Activated gamma-delta T cell (primary cell): ENCODE measurements around the gene PPP1R1C.

Experiments
- DNase-seq: peaks from one replicate; lab custom pipeline; 2025; lab: John Stamatoyannopoulos, UW

The PPP1R1C gene

DNA sequence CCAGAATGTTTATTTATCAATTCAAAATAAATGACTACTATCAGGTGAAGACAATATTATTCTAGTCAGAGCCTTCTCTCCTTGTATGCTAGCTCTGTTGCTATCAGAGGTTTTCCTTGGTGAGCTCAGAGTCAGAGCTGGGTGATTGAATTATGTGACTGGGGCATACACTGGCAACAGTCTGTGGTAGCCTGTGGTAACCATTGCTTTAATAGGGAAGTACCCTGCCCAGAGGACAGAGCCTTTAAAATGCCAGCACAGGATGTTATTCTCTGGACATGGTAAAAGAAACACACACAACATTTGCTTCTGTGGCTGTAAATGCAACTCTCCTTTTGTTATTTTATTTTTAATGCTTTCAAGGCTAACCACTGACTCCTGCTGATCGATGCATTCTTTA, 124.7 kb downstream of the PPP1R1C start:
- DNase-seq = no peak

DNA sequence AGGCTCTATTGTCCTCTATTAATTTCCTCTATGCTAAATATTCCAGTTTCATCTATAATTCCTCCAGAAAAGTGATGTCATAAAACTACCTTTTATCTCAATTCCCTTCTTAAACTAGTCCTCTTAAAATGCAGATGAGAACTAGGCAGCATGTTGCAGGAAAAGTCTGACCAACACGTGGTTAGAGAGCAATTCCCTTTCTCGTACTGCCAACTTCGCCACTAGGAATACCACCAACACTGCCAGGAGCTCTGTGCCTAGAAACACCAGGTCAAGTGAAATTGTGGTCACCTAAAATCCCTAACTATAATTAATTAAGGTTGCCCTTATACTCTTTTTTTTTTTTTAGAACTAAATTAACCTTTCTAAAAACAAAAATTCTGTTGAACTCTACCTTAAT, 127.7 kb downstream of the PPP1R1C start:
- DNase-seq = no peak

DNA sequence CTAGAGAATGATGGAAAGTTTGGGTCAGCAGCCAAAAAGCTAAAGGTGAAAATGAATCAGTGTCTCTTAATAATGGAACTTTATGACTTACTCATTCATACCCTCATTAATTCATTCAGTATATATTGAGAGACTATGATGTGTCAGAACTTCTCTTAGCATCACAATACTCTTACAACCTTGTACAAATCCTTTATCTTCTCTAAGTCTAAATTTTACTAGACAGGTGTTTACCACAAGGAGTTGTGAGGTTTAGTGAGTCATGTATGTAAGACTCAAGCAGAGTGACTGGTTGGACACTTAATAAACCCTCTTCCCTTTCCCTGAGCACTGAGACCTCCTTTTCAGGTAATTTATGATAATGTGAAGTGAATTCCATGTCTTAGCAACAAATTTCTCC, 129.6 kb downstream of the PPP1R1C start:
- no peak for DNase-seq

DNA sequence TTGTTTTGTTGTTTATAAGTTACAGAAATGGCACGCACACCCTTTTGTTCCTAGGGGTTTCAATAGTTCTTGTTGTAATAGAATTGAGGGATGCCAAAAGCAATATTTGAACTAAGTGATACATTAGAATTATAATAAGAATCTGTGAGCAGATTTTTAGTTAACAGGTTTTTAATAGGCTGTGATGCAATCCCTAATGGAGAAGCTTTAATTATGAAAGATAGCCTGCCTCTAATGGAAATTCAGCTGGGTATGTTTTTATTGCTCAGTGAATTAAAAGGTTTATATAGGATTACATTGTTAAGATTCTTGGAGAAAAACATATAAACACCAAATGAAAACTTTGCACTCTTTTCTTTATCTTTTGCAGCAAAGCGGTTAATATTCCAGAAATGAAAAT, 131.1 kb downstream of the PPP1R1C start:
- no peak for DNase-seq

DNA sequence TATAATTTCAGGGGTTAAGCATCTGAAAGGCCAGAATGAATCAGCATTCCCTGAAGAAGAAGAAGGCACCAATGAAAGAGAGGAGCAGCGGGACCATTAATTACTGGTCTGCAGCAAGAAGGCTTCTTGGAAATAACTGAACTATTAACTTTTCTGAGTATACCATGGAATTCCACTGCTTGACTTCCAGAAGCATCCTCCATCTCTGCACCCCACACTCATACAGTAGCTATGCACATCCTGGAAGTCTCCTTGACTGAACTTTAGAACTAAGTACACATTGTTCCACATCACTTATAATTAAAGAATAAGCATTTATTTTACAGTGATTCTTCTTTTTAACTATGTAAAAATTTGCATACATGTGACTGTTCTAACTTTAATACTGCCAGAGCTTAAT, 131.5 kb downstream of the PPP1R1C start:
- DNase-seq = no peak

DNA sequence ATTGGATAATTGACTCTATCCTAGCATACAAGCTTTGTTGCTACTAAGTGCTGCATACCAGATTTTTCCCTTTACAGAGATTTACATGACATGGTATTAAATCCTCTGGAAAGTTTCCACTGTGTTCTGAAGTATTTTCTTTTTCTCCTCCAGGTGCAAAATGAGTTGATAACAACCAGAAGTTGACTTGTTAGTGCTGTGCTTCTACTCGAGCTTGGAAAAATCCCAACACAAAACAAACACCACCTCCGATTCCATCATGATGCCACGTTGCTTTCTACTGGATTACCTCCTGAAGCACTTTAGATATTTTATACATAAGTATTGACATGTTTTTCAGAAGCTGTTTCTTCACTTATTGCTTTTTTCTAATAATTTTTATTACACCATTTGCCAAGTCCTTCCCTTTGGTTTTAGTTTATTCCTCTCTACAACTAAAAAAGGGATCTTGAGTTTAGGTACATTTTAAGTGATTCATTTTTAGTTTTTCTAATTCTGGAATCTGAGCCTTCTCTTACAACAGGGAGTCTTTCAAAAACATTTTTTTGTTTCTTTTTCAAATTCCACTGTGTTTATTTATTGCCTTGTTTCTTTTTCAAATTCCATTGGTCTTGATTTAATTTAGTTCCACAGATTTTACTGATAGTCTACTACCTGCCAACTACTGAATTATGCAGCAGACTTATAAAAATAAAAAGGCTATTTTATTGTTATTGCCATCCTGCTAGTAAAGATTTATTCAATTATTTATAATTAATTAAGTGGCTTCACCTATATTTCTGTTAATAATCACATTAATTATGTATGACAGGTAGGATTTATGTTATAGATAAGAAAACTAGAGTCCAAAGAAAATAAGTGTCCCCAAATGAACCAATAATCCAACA, 143.4 kb downstream of the PPP1R1C start:
- DNase-seq = no peak

DNA sequence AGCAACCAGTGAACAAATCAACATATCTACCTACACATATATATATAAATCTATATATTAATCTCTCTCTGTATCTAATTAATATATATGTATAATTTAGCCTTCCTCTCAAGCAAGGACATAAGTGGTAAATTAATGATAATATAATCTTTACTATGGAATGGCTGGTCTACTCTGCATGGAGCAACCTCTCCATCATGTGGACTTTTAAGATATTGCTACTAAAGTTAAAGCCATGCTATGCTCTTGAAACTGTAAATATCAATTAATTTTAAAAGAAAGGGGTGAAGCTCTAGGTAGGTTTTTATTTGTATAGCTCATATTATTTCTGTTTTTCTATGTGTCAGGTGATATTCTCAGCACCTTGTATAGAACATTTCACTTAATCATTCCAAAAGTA, 147.0 kb downstream of the PPP1R1C start:
- no peak for DNase-seq

DNA sequence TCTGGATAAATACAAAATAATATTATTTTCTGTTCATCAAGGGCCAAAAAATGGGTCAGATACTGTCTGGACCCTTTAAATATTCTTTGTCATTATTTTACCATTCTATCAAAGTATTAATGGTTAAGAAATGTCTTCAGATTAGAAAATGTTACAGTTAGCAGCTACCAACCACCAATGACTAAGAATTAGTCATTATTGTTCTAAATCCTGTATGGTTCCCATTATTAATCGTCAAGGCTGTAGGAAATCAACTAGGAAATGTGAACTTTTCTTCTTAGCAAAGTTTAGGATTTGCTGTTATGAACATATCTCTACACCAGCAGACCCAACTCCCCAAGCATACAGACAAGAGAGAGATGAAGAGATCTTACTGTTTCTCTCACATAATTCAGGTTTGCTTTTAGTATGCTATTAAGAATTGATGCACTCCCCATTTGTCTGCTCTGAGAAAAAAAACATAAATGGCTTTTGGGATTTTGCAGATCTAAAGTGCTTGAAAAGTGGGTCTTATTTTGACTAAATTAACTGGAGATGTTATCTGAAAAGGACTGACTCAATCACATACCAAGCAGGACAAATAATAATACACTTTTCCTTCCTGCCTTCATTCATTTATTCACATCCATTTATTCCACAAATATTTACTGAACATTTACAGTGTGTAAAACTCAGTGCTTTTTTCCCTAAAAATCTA, 147.7 kb downstream of the PPP1R1C start:
- DNase-seq = no peak

DNA sequence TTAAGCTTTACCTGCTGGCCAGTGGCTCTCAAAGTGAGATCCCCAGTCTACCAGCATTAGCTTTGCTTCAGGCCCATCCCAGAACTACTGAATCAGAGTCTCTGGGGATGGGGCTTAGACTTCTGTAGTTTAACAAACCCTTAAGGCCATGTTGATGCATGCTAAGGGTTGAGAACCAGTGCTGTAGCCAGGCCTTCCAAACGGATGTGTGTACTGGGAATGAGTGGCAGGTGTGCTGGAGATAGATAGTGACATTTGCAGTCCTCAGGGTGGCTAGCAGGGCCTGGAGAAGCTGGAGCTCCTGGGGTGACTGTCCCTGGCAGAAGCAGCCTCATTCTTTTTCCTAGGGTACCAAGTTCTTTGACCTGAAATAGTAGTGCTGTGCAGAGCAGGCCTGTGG, 148.5 kb downstream of the PPP1R1C start:
- DNase-seq = no peak

DNA sequence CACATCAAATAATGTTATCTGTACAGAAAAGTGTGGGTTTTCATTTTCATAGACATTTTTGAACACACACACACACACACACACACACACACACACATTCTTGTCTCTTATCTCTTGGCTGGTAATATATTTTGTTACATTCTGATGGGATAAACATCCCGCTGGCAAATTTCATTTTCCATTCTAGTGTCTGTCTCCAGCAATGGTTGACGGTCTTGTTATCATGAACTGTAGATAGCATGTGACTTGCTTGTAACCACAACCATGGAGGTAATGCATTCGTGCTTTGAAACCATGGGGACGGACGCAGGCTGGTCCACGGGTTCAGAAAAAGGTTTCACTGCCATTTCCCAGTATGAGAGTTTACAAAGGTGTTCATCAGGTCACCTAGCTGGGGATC, 156.4 kb downstream of the PPP1R1C start:
- no peak for DNase-seq

DNA sequence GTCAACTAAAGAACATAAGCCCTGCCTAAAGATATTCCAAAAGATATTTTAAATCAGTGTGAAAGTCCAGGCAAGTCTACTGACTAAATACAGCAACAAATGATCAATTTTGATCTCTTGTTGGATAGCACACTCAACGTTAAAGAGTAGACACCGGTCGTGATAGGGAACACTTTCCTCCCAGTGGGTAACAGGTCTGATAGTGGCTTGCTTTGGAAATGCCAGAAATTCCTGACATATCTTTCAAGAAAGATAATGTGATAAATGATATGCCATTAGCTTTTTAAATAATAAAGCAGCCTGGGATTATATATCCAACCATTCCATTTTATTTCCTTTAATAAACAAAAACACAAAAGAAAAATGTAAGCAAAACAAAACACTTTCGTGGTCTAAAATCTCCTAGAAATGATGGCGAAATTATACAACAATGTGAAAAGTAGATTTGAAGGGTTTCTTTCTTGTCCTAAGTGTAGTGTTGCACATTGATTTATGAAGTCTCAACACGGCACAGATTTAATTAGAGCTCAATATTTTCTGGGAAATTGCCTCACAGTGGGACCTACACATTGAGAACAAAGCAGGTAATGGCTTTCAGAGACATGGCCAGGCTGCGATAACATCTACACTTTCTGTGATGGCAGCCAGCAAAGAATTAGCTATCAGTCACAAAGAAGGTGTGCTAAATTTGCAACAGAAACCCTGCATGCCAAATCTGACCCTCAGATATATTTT, 158.6 kb downstream of the PPP1R1C start:
- no peak for DNase-seq

DNA sequence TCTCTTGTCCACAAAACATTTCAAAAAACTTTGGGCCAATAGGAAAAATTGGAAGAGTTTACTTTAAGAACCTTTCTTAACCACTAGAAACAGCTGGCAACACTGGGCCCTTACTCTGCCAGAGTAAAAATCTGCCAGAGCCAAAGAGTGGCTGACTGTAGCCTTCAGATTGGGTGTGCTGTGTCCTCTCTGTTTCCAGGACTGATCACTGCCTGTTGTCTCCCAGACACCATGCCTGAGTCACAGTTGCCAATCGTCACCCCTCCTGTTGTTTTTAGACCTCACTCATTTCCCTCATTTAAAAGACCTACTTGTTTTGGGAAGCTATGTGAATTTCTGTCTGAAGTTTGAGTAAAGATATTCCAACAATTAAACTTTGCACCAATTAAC, 159.1 kb downstream of the PPP1R1C start:
- DNase-seq = no peak

DNA sequence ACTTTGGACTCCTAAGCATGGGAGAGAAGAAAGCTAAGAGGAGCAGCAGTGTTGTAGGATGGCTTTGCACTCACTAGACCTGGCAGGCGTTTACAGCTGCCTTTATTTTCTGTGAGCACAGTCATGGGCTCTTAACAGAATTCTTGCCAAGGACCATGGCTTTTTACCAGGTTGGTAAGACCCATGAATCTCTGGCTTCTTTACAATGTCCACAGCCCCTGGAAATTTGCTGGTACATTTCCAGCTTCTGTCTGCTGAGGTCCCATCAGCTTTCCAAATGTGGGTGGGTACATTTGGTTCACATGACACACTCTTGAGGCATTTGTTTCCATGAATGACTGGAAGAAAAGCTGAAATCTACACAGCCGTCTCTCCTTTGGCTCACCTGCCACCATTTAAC, 162.7 kb downstream of the PPP1R1C start:
- no peak for DNase-seq

DNA sequence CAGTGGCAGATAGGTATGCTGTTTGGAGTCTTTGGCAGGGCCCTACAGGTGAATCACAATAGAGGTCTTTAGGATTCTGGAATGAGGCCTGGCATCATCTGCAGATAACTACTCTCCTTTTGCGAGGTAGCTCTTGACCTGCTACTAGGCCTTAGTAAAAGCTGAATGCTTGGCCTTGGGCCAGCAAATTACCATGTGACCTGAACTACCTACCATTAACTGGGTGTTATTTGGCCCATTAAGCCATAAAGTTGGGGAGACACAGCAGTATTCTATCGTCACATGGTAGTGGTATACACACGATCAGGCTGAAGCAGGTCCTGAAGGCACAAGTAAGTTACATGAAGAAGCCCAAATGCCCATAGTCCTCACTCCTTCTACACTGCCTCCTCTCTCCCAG, 178.2 kb downstream of the PPP1R1C start:
- no peak for DNase-seq

DNA sequence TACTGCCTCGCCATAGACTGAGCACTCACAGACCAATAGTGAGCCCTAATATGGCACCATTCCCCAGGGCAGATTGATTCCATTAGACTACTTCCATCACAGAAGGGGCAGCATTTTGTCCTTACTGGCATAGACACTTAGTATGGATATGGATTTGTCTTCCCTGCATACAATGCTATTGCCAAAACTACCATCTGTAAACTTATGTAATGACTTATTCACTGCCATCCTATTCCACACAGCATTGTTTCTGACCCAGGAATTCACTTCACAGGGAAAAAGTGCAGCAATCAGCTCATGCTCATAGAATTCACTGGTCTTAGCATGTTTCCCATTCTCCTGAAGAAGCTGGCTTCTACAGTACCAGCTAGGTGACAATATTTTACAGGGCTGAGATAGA, 179.0 kb downstream of the PPP1R1C start:
- DNase-seq = no peak

DNA sequence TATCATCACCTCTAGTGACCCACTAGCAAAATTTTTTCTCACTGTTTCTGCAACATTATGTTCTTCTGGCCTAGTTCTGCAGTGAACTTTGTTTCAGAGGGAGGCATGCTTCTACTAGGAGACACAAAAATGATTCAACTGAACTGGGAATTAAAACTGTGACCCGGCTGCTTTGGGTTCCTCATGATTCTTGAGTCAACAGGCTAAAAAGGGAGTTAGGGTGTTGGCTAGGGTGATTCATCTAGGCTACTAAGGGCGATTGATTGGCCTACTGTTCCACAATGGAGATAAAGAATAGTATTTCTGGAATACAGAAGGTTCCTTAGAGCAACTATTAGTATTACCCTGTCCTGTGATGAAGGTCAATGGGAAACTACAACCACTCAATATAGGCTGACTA, 179.5 kb downstream of the PPP1R1C start:
- DNase-seq = no peak

DNA sequence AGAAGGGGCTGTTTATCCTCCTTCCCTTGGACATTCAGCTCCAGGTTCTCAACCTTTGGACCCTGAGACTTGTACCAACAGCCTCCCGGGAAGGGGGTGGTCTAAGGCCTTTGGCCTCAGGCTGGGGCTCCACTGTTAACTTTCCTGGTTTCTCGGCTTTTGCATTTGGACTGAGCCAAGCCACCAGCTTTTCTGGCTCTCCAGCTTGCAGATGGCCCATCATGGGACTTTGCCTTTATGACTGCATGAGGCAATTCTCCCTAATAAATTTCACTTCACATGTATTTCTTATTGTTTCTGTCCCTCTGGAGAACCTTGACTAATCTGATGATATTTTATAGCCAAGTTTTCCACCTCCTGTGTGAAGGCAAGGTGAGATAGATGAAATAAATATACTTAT, 180.8 kb downstream of the PPP1R1C start:
- DNase-seq = no peak

DNA sequence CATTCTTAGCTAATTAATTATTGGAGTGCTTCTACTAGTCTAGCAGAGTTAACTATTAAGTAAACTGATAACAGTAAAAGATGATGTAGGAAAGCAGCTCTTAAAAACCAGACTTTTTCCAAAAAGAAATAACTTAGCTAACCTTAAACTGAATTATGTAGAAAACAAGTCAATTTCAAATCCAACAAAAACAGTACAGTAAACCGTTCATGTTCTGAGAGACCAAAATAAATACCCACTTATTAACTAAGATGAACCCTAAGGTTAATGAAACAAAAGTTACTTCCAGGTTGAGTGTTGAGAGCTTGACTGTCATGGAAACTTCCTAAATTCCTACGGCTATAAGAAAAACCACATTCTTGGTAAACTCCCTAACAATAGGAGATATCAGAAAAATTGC, 181.2 kb downstream of the PPP1R1C start:
- no peak for DNase-seq
